IMR-90 (cell line): ENCODE measurements around the gene TENM4. TPM values are rescaled to one million over a fixed set of nuclear protein-coding genes. Genes with fewer than 3 reads are reported as not detected.

Experiments used
- ATAC-seq: fragments of 200-7000 bp; cut with Tn5 transposase; 2 replicates; pipeline ENCODE4 v1.9.1; 2020; ENCODE audit warnings: low read depth, mild to moderate bottlenecking, moderate library complexity
- BruUV-seq: library from RNA; stranded (reverse); fragments of 400-500 nt; replicated peaks from 2 replicates; lab custom pipeline; 2021; lab: Mats Ljungman, UMichigan
- CTCF ChIA-PET: fragments of 300-600 bp; formaldehyde crosslinking; extraction: SDS; loops from one replicate; lab custom pipeline; 2021; ENCODE audit warnings: antibody characterized with exemption; lab: Yijun Ruan, JAX
- POLR2A ChIA-PET: fragments of 300-600 bp; sonication (Branson Sonifier 250); formaldehyde crosslinking; loops from one replicate; lab custom pipeline; 2022; ENCODE audit warnings: antibody characterized with exemption; ENCODE audit not compliant: unreplicated experiment; lab: Charles Lee
- DNase-seq: peaks from one replicate; pipeline ENCODE4 v3.0.0; 2013
- H2AFZ ChIP-seq: replicated peaks from 2 replicates; pipeline ENCODE3; 2013; ENCODE audit warnings: low read length, mild to moderate bottlenecking; ENCODE audit not compliant: poor library complexity
- H2AK5ac ChIP-seq: 2 replicates; pipeline ENCODE4 v1.6.1; 2013; ENCODE audit warnings: low read depth, low read length, inconsistent platforms
- H2AK9ac ChIP-seq: replicated peaks from 2 replicates; pipeline ENCODE3; 2013; ENCODE audit warnings: mild to moderate bottlenecking, low read depth, low read length, moderate library complexity; ENCODE audit not compliant: poor library complexity
- H2BK120ac ChIP-seq: 2 replicates; pipeline ENCODE4 v1.6.1; 2013; ENCODE audit warnings: low read depth, low read length, inconsistent platforms
- H2BK15ac ChIP-seq: 3 replicates; pipeline ENCODE4 v1.6.1; 2013; ENCODE audit warnings: low read depth, low read length, inconsistent platforms
- H2BK20ac ChIP-seq: 2 replicates; pipeline ENCODE4 v1.6.1; 2013; ENCODE audit warnings: low read depth, mild to moderate bottlenecking, inconsistent platforms, low read length, moderate library complexity
- H2BK5ac ChIP-seq: 2 replicates; pipeline ENCODE4 v1.6.1; 2013; ENCODE audit warnings: mild to moderate bottlenecking, low read depth, low read length, inconsistent platforms; ENCODE audit not compliant: poor library complexity, severe bottlenecking
- H3K14ac ChIP-seq: replicated peaks from 2 replicates; pipeline ENCODE4 v1.6.1; 2013; ENCODE audit warnings: low read depth, low read length, inconsistent platforms
- H3K18ac ChIP-seq: 2 replicates; pipeline ENCODE4 v1.6.1; 2013; ENCODE audit warnings: low read depth, low read length, control low read depth
- H3K23ac ChIP-seq: 2 replicates; pipeline ENCODE4 v1.6.1; 2013; ENCODE audit warnings: low read depth, low read length, inconsistent platforms
- H3K27ac ChIP-seq: 2 replicates; pipeline ENCODE4 v1.5.1; 2013; ENCODE audit warnings: mild to moderate bottlenecking, control low read depth, low read length; ENCODE audit not compliant: insufficient read depth
- H3K27me3 ChIP-seq: 2 replicates; pipeline ENCODE4 v1.6.1; 2013; ENCODE audit warnings: low read length; ENCODE audit not compliant: control insufficient read depth, insufficient read depth
- H3K36me3 ChIP-seq: 2 replicates; pipeline ENCODE4 v1.6.1; 2013; ENCODE audit warnings: low read length, mixed read lengths; ENCODE audit not compliant: control insufficient read depth, insufficient read depth
- H3K4ac ChIP-seq: 2 replicates; pipeline ENCODE4 v1.6.1; 2013; ENCODE audit warnings: low read depth, low read length, inconsistent platforms
- H3K4me1 ChIP-seq: 2 replicates; pipeline ENCODE4 v1.6.1; 2013; ENCODE audit warnings: low read length, mixed read lengths; ENCODE audit not compliant: control insufficient read depth, insufficient read depth
- H3K4me2 ChIP-seq: 2 replicates; pipeline ENCODE4 v1.6.1; 2013; ENCODE audit warnings: low read depth, mild to moderate bottlenecking, control low read depth, low read length, moderate library complexity
- H3K4me3 ChIP-seq: 2 replicates; pipeline ENCODE4 v1.5.1; 2013; ENCODE audit warnings: low read depth, mild to moderate bottlenecking, control low read depth, low read length, moderate library complexity; ENCODE audit not compliant: insufficient read depth
- H3K56ac ChIP-seq: 2 replicates; pipeline ENCODE4 v1.6.1; 2013; ENCODE audit warnings: low read length, inconsistent platforms; ENCODE audit not compliant: insufficient read depth; ENCODE audit errors: extremely low read depth
- H3K79me1 ChIP-seq, 2 experiments: 2 replicates each; pipeline ENCODE4 v1.6.1; 2013; ENCODE audit warnings: low read length in 2 of 2, inconsistent platforms in 1 of 2, low read depth in 1 of 2
- H3K9ac ChIP-seq: 2 replicates; pipeline ENCODE4 v1.6.1; 2013; ENCODE audit warnings: low read depth, low read length, control low read depth
- H3K9me1 ChIP-seq: 2 replicates; pipeline ENCODE4 v1.6.1; 2013; ENCODE audit warnings: low read length, inconsistent platforms; ENCODE audit not compliant: insufficient read depth
- H3K9me3 ChIP-seq: 2 replicates; pipeline ENCODE4 v1.6.1; 2013; ENCODE audit warnings: low read length; ENCODE audit not compliant: control insufficient read depth, insufficient read depth
- H4K20me1 ChIP-seq: 2 replicates; pipeline ENCODE4 v1.6.1; 2013; ENCODE audit warnings: low read length, inconsistent platforms; ENCODE audit not compliant: insufficient read depth
- H4K5ac ChIP-seq: 2 replicates; pipeline ENCODE4 v1.6.1; 2013; ENCODE audit warnings: mild to moderate bottlenecking, low read depth, low read length, control low read depth
- H4K8ac ChIP-seq, 2 experiments: 2 replicates each; pipeline ENCODE4 v1.6.1; 2013; ENCODE audit warnings: low read depth in 2 of 2, low read length in 2 of 2, control low read depth in 1 of 2, inconsistent platforms in 1 of 2
- H4K91ac ChIP-seq: 2 replicates; pipeline ENCODE4 v1.6.1; 2013; ENCODE audit warnings: low read depth, low read length, inconsistent platforms; ENCODE audit not compliant: insufficient read depth
- BHLHE40 ChIP-seq: fragments of 150-350 bp; IDR thresholded peaks from 2 replicates; pipeline ENCODE4 v1.6.1; 2016; ENCODE audit warnings: mild to moderate bottlenecking, low read depth, low read length
- CEBPB ChIP-seq: IDR thresholded peaks from 2 replicates; pipeline ENCODE4 v1.6.1; 2012; ENCODE audit warnings: low read depth, low read length, improper control_type of control experiment
- CHD1 ChIP-seq: IDR thresholded peaks from 2 replicates; pipeline ENCODE4 v1.6.1; 2012; ENCODE audit warnings: low read depth, low read length, improper control_type of control experiment
- FOS ChIP-seq: fragments of 150-350 bp; IDR thresholded peaks from 2 replicates; pipeline ENCODE4 v1.6.1; 2016; ENCODE audit warnings: low read depth, low read length
- MAFK ChIP-seq: IDR thresholded peaks from 2 replicates; pipeline ENCODE4 v1.6.1; 2012; ENCODE audit warnings: low read depth, low read length, improper control_type of control experiment
- MAZ ChIP-seq: IDR thresholded peaks from 2 replicates; pipeline ENCODE4 v1.6.1; 2012; ENCODE audit warnings: low read depth, mild to moderate bottlenecking, low read length, improper control_type of control experiment, moderate library complexity, borderline replicate concordance
- MXI1 ChIP-seq: IDR thresholded peaks from 2 replicates; pipeline ENCODE4 v1.6.1; 2012; ENCODE audit warnings: low read depth, mild to moderate bottlenecking, low read length, moderate library complexity, borderline replicate concordance
- NFE2L2 ChIP-seq: fragments of 150-350 bp; IDR thresholded peaks from 2 replicates; pipeline ENCODE4 v1.6.1; 2016; ENCODE audit warnings: low read depth, mild to moderate bottlenecking, low read length
- POLR2A ChIP-seq: IDR thresholded peaks from 2 replicates; pipeline ENCODE4 v1.6.1; 2012; ENCODE audit warnings: mild to moderate bottlenecking, low read depth, low read length
- RAD21 ChIP-seq: IDR thresholded peaks from 2 replicates; pipeline ENCODE4 v1.6.1; 2012; ENCODE audit warnings: low read length, improper control_type of control experiment
- RCOR1 ChIP-seq: IDR thresholded peaks from 2 replicates; pipeline ENCODE4 v1.6.1; 2012; ENCODE audit warnings: mild to moderate bottlenecking, low read length, improper control_type of control experiment; ENCODE audit not compliant: insufficient replicate concordance
- RFX5 ChIP-seq: IDR thresholded peaks from 2 replicates; pipeline ENCODE4 v1.8.0; 2012; ENCODE audit warnings: low read depth, mild to moderate bottlenecking, low read length, moderate library complexity
- SMC3 ChIP-seq: fragments of 150-350 bp; IDR thresholded peaks from 2 replicates; pipeline ENCODE4 v1.6.1; 2016; ENCODE audit warnings: low read depth, mild to moderate bottlenecking, antibody characterized with exemption, low read length, moderate library complexity
- WGBS, 2 experiments: methylation state at CpG; one replicate each; pipeline versions ENCODE4 v1.1.5 to v1.1.7; 2013; ENCODE audit warnings: missing lambda C conversion rate in 2 of 2; ENCODE audit not compliant: insufficient read length in 1 of 2; ENCODE audit errors: extremely low coverage in 2 of 2; 5-methylcytosine and 5-hydroxymethylcytosine counted together
- dilution Hi-C: fragments of 300-500 bp; cut with HindIII; formaldehyde crosslinking; loops from one replicate; pipeline ENCODE4 v1.14.3; 2018; ENCODE audit warnings: low sequenced_read_pairs; ENCODE audit not compliant: unreplicated experiment
- in situ Hi-C: fragments of 300-500 bp; cut with MboI; formaldehyde crosslinking; loops from 3 replicates; pipeline ENCODE4 v1.14.3; 2019; ENCODE audit warnings: low sequenced_read_pairs, inconsistent platforms, mixed read lengths
- intact Hi-C: fragments of 100-400 bp; cut with micrococcal nuclease; formaldehyde crosslinking; loops from 2 replicates; pipeline ENCODE4 v1.10.0; 2022
- polyA plus RNA-seq, 3 experiments: library from polyadenylated mRNA; depleted of rRNA; stranded (reverse); fragments of >200 nt; gene quantifications; 2 replicates each; pipeline ENCODE4 v1.2.3, GENCODE V29; 2012; ENCODE audit warnings: low replicate concordance in 1 of 3
- total RNA-seq: library from RNA; depleted of rRNA; stranded (reverse); fragments of >200 nt; gene quantifications from 2 replicates; pipeline ENCODE4 v1.2.3, GENCODE V29; 2012
- TF ChIP-seq, protein P1 (sequence below): fragments of 150-350 bp; IDR thresholded peaks from 2 replicates; pipeline ENCODE4 v1.6.1; 2017; ENCODE audit warnings: mild to moderate bottlenecking, antibody characterized with exemption, low read length, low read depth
- TF ChIP-seq, protein P2 (sequence below): conservative IDR thresholded peaks from 2 replicates; pipeline ENCODE4 v1.5.1; 2012; ENCODE audit warnings: mild to moderate bottlenecking, low read depth, low read length, improper control_type of control experiment
- TF ChIP-seq, protein P3 (sequence below): fragments of 150-350 bp; IDR thresholded peaks from 2 replicates; pipeline ENCODE4 v1.6.1; 2016; ENCODE audit warnings: low read depth, mild to moderate bottlenecking, low read length, moderate library complexity, borderline replicate concordance

The TENM4 gene
- total and polyA plus RNA-seq, 2 of the 4 experiments (the other 2 are of a cell fraction), result 7.4 to 9.0 TPM

DNA sequence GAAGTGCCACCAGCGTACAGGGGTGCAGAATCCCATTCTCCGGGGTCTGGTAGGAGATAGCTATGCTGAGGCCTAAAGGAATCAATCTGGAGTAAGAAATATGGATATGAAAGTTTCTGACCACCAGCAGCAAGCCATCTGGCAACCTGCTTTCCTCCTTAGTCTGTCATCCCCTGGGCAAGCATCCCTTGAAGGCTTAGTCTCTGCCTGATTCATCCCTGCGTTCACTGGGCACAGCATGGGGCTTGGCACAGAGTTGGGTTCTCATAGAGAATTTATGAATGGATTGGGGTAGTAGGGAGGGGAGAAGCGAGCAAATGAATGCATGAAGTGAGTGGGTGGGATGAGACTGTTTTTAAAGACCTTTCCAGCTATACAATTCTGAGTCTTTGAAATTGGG, 780.4 kb downstream of the TENM4 start:
- ChIA-PET POLR2A (no interaction called here), CTCF (no interaction called here)
- Histone ChIP-seq H3K4me2 (no peak overlapping the region), H4K8ac (no peak overlapping the region), H2AFZ (no peak overlapping the region), H3K79me1 (no peaks in the 10 kb centered on the region), H4K5ac (no peak overlapping the region), H3K18ac (no peak overlapping the region), H4K91ac (no peak overlapping the region), H3K27me3 (no peaks in the 10 kb centered on the region), H2BK15ac (no peak overlapping the region), H3K36me3 (peaks cover 7% of the 10 kb centered on the region; the same call in 1 of the 2 replicates), H3K14ac (no peak overlapping the region), H3K4ac (no peak overlapping the region), H3K23ac (no peak overlapping the region), H3K9ac (no peak overlapping the region), H4K20me1 (no peaks in the 10 kb centered on the region), H2BK120ac (no peak overlapping the region), H2AK9ac (no peak overlapping the region), H2BK20ac (no peak overlapping the region), H2AK5ac (no peak overlapping the region), H3K9me3 (no peaks in the 10 kb centered on the region), H3K56ac (no peak overlapping the region), H3K27ac (no peak overlapping the region), H3K4me1 (no peaks in the 10 kb centered on the region), H3K9me1 (no peaks in the 10 kb centered on the region; the same call in 1 of the 2 replicates), H2BK5ac (no peak overlapping the region), H3K4me3 (no peak overlapping the region)
- in situ Hi-C loops (no loop called here), intact Hi-C loops (no loop called here), dilution Hi-C loops (no loop called here)
- whole genome bisulfite sequencing, 2 experiments, result no CpG with 5 or more reads among the region's 4 CpGs
- DNase-seq (no peak), ATAC-seq (no peak)
- TF ChIP-seq POLR2A (no peak), BHLHE40 (no peak), RFX5 (no peak), MAFK (no peak), MAZ (no peak), MXI1 (no peak), NFE2L2 (no peak), SMC3 (no peak), FOS (no peak), RAD21 (no peak), CEBPB (no peak), CHD1 (no peak), RCOR1 (no peak)
- TF ChIP-seq, protein P1, sequence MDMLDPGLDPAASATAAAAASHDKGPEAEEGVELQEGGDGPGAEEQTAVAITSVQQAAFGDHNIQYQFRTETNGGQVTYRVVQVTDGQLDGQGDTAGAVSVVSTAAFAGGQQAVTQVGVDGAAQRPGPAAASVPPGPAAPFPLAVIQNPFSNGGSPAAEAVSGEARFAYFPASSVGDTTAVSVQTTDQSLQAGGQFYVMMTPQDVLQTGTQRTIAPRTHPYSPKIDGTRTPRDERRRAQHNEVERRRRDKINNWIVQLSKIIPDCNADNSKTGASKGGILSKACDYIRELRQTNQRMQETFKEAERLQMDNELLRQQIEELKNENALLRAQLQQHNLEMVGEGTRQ, result no peak
- TF ChIP-seq, protein P2, sequence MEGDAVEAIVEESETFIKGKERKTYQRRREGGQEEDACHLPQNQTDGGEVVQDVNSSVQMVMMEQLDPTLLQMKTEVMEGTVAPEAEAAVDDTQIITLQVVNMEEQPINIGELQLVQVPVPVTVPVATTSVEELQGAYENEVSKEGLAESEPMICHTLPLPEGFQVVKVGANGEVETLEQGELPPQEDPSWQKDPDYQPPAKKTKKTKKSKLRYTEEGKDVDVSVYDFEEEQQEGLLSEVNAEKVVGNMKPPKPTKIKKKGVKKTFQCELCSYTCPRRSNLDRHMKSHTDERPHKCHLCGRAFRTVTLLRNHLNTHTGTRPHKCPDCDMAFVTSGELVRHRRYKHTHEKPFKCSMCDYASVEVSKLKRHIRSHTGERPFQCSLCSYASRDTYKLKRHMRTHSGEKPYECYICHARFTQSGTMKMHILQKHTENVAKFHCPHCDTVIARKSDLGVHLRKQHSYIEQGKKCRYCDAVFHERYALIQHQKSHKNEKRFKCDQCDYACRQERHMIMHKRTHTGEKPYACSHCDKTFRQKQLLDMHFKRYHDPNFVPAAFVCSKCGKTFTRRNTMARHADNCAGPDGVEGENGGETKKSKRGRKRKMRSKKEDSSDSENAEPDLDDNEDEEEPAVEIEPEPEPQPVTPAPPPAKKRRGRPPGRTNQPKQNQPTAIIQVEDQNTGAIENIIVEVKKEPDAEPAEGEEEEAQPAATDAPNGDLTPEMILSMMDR, result no peak
- TF ChIP-seq, protein P3, sequence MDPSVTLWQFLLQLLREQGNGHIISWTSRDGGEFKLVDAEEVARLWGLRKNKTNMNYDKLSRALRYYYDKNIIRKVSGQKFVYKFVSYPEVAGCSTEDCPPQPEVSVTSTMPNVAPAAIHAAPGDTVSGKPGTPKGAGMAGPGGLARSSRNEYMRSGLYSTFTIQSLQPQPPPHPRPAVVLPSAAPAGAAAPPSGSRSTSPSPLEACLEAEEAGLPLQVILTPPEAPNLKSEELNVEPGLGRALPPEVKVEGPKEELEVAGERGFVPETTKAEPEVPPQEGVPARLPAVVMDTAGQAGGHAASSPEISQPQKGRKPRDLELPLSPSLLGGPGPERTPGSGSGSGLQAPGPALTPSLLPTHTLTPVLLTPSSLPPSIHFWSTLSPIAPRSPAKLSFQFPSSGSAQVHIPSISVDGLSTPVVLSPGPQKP, result no peak
- BruUV-seq, result no TSS peak
